ENCODE results near the gene SLC25A26. TPM values are rescaled to one million over a fixed set of nuclear protein-coding genes. Genes with fewer than 3 reads are reported as not detected.

The SLC25A26 gene
- total RNA-seq, 2 donors from 2014 or later = 19.1 to 22.4 TPM

DNA sequence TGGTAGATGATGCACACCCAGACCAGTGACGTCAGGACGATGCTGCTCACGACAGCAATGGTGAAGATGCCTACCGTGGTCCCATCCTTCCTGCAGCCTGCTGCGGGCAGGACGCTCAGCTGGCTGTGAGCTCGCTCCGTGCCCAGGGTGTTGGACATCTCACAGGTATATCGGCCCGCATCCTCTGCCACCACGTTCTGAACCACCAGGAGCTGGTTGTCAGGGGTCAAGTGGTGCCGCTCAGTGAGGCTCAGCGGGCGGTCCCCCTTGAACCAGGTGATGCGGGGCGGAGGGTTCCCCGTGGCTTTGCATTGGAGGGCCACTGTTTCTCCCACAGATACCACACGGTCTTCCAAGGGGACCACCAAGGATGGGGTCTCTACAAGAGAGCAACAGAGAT is 162.2 kb downstream of the SLC25A26 start:
- DNase-seq (ENCODE audit: low spot score) = no peak
- H3K4me1 ChIP-seq = no peaks in the 10 kb centered on the region

GRCh38 chr3:66383998-66384745 is 163.4 kb downstream of the SLC25A26 start:
- no peak for TF ChIP-seq CTCF (IDR thresholded peaks at IDR 0.05)
- no peaks in the 10 kb centered on the region for H3K9me3 ChIP-seq
- no peaks in the 10 kb centered on the region for H3K4me1 ChIP-seq
- DNase-seq (ENCODE audit: low spot score) = no peak
- H3K27me3 ChIP-seq = no peaks in the 10 kb centered on the region
- H3K27ac ChIP-seq = no peak overlapping the region
- H3K36me3 ChIP-seq = peaks cover 83% of the 10 kb centered on the region
- no peak overlapping the region for H3K4me3 ChIP-seq

More for the DNA sequence above, 162.2 kb downstream of the SLC25A26 start:
- H3K27me3 ChIP-seq = no peaks in the 10 kb centered on the region
- no peak for TF ChIP-seq CTCF (IDR thresholded peaks at IDR 0.05)
- peaks cover 95% of the 10 kb centered on the region for H3K36me3 ChIP-seq
- no peak overlapping the region for H3K27ac ChIP-seq
- H3K9me3 ChIP-seq = no peaks in the 10 kb centered on the region
- no peak overlapping the region for H3K4me3 ChIP-seq

DNA sequence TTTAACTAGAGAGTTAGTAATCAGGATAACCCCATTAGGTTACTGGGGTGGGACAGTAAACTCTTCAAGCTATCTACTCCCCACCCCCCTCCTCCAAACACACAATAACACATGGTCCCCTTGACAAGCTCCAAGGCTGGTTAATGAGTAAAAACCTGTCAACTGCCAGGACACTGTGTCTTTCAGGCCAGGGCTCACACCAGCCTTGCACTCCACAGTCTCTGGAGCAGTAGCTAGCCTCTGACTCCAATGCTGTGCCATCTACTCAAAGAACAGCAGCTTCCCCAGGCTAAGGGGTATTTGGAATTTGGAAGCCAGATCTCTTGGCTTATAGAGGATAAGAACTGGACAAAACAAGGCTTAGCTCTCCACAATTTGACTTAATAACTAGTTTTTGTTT is 164.3 kb downstream of the SLC25A26 start:
- no peak for TF ChIP-seq CTCF (IDR thresholded peaks at IDR 0.05)
- Histone ChIP-seq H3K4me1 (no peaks in the 10 kb centered on the region), H3K36me3 (peaks cover 74% of the 10 kb centered on the region), H3K27me3 (no peaks in the 10 kb centered on the region), H3K9me3 (no peaks in the 10 kb centered on the region), H3K27ac (no peak overlapping the region), H3K4me3 (no peak overlapping the region)
- no peak for DNase-seq (ENCODE audit: low spot score)

- H3K27ac ChIP-seq = no peak overlapping the region
- no peak for DNase-seq (ENCODE audit: low spot score)
These were observed 165.5 kb downstream of the SLC25A26 start for GRCh38 chr3:66386011-66386924.

More at GRCh38 chr3:66386011-66386924, 165.5 kb downstream of the SLC25A26 start:
- TF ChIP-seq CTCF (IDR thresholded peaks at IDR 0.05) = no peak
- H3K9me3 ChIP-seq = no peaks in the 10 kb centered on the region
- no peaks in the 10 kb centered on the region for H3K27me3 ChIP-seq
- no peak overlapping the region for H3K4me3 ChIP-seq
- H3K36me3 ChIP-seq = peaks cover 62% of the 10 kb centered on the region
- H3K4me1 ChIP-seq = no peaks in the 10 kb centered on the region
